ENCODE data around the gene LY9.
"Not testable (repeated sequence)": the region's sequence is repeated elsewhere in the genome, so short reads cannot be mapped to it uniquely, and the experiment has no call there.

The LY9 gene

DNA sequence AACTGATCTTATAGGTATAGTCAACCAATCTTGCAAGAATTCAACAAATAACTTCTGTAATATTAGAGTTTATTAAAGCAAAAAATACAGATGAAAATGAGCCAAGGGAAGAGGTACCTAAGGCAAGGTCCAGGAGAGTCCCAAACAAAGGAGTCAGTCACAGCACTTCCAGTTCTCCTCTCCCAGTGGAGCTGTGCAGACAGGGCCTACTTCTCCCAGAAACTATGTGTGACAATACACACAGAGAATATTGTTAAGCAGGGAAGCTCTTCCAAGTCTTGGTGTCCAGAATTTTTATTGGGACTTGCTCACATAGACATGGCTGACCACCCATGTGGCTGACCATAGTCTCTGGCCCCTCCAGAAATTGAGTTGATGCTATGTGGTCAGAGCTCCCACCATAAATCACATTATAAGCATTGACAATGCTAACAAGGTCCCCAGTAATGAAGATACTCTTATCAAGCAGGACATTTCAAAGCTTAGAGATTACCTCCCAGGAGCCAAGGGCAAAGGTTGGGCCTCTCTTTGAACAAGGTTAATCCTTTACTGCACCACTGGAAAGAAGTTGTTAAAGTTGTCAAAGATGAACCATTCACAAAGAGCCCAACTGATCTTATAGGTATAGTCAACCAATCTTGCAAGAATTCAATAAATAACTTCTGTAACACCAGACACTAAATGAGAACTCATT is 70.2 kb downstream of the LY9 start:
- DNase-seq (ENCODE audit: low spot score) = no peak

DNA sequence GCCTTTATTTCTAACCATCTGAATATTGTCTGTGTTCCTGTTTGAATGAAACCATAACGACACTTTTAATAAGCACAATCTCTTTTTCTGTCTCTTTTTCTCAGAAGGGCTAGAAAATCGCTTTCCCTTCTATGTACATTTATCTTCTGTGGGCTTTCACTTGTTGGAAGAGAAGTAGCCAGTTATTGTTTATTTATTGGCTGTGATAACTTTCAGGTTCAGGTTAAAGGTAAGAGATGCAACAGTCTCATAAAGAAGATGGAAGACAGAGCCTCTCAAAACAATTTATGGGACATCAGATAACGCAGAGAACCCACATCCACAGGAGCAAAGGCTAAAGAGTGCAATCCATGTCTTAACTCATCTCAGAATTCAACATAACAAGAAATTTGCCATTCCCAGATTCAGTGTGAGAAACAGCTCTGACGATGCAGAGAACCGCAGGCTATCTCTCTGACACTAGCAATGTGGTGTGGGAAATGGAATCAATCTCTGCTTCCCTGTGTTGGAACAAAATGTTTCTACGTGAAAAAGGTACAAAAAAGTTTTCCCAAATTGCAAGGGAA is 70.8 kb downstream of the LY9 start:
- DNase-seq (ENCODE audit: low spot score) = no peak

DNA sequence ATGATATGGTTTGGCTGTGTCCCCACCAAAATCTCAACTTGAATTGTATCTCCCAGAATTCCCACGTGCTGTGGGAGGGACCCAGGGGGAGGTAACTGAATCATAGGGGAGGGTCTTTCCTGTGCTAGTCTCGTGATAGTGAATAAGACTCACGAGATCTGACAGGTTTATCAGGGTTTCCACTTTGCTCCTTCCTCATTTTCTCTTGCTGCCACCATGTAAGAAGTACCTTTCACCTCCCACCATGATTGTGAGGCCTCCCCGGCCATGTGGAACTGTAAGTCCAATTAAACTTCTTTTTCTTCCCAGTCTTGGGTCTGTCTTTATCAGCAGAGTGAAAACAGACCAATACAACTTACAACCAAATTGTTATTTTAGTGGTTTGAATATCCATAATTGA is 71.7 kb downstream of the LY9 start:
- not testable (repeated sequence) for DNase-seq (ENCODE audit: low spot score)

DNA sequence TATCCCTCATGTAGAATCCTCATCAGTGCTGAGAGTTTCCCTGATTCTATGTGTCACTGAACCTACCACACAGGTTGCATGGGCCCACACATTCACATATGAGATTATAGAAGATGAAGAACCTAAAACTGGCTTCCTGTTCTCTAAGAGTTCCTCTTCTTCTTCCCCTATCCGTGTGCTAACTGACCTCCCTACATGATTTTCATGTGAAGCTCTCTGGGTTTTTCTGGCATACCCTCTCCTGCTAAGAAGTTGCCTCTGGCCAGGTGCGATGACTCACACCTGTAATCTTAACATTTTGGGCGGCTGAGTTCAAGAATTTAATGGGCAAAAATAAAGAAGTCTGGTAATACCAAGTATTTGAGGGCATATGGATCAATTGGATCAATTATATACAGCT is 72.2 kb downstream of the LY9 start:
- no peak for DNase-seq (ENCODE audit: low spot score)

DNA sequence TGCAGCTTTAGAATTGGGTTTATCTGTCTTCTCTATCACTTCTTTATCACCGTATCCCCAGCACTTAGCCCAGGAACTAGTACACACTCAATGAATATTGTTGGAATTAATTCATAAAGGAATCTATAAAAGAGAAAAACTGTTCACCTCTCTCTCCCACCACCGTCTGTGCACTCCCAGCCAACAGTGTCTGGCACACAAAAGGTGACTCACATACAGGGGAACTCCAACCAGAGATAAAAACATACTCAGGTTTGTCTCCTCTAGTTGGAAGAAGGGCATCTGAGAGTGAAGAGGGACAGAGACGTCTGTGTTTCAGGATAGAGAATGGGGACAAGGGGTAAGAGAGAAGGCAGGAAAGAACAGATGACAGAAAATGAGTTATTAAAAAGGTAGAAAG is 79.0 kb downstream of the LY9 start:
- no peak for DNase-seq (ENCODE audit: low spot score)

DNA sequence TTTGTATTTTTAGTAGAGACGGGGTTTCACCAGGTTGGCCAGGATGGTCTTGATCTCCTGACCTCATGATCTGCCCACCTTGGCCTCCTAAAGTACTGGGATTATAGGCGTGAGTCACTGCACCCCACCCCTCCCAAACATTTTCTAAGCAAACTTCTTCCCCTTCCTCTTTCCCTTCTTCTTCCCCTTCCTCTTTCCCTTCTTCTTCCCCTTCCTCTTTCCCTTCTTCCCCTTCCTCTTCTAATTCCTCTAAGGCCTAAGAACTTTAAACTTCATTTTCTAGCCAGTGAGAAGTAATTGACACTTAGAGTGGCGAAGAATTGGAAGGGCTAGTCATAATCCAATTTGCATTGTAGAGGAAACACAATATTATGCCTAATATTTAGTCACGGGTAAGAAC is 79.6 kb downstream of the LY9 start:
- not testable (repeated sequence) for DNase-seq (ENCODE audit: low spot score)

DNA sequence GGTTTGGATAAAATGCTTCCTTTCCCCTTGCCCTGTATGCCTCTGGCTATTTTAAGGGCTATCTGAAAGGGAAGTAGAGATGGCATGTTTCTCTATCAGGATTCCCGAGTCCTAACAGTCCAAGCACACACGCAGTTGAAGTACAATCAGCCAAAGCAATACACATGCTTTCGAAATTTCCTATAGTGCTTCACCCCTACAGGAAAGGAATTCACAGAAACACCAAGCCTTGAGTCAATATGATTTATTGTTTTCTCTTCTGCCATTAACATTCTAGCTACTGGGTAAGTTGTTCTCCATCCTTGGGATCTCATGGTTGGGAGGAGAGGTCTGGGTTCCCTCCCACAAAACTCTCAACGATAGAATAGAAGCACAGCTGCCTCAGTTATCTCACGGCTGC is 80.3 kb downstream of the LY9 start:
- no peak for DNase-seq (ENCODE audit: low spot score)

DNA sequence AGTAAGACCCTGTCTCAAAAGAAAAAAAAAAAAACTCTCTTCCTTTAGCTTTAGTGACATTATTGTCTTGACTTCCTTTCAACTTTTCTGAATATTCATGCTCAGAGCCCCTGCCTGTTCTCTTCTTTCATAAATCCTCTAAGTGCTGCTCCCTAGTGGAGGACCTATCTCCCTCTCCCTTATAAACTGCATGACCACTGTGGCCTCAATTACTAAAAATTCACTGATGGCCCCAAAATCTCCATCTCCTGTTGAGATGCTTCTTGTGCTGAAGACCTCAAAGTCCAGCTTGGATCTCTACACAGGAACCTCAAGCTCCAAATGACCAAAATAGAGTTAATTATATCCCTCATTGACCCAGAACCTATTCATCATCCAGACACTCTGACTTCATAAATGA is 81.2 kb downstream of the LY9 start:
- no peak for DNase-seq (ENCODE audit: low spot score)
